HG02938 (cell line): ENCODE data around the gene FIS1.
"Not testable (repeated sequence)": the region's sequence is repeated elsewhere in the genome, so short reads cannot be mapped to it uniquely, and the experiment has no call there.

Experiments used
- ATAC-seq: cut with Tn5 transposase; IDR thresholded peaks from one replicate; pipeline ENCODE4 v1.9.1; 2021; ENCODE audit warnings: mild to moderate bottlenecking, moderate library complexity; ENCODE audit not compliant: unreplicated experiment

FIS1 gene

GRCh38 chr7:101258243-101258731, 13.4 kb upstream of the FIS1 start:
- no peak for ATAC-seq

GRCh38 chr7:101255796-101256195, 10.9 kb upstream of the FIS1 start:
- no peak for ATAC-seq

- not testable (repeated sequence) for ATAC-seq
Observed at GRCh38 chr7:101253199-101253598, 8.3 kb upstream of the FIS1 start.

- peak; percentile 96 for ATAC-seq
Observed at GRCh38 chr7:101251871-101252659, 7.2 kb upstream of the FIS1 start.

- ATAC-seq, result no peak
Observed at GRCh38 chr7:101250324-101250723, 5.4 kb upstream of the FIS1 start.

GRCh38 chr7:101248276-101248675, 3.4 kb upstream of the FIS1 start:
- ATAC-seq, result no peak

- peak; percentile 1 for ATAC-seq
Observed at GRCh38 chr7:101245147-101245668, 327 bp upstream of the FIS1 start.

- no peak for ATAC-seq
Observed at GRCh38 chr7:101243646-101244374, 1.1 kb downstream of the FIS1 start.

- ATAC-seq, result no peak
Observed at GRCh38 chr7:101241443-101242349, 3.2 kb downstream of the FIS1 start.

- ATAC-seq, result no peak
Observed at GRCh38 chr7:101241015-101241363, 3.9 kb downstream of the FIS1 start.

GRCh38 chr7:101240226-101241014, 4.5 kb downstream of the FIS1 start:
- no peak for ATAC-seq

GRCh38 chr7:101239951-101240220, 5.0 kb downstream of the FIS1 start:
- ATAC-seq, result no peak

- no peak for ATAC-seq
Observed at GRCh38 chr7:101239191-101239950, 5.5 kb downstream of the FIS1 start.

GRCh38 chr7:101238226-101239182, 6.4 kb downstream of the FIS1 start:
- ATAC-seq, result no peak

- no peak for ATAC-seq
Observed at GRCh38 chr7:101237206-101238067, 7.4 kb downstream of the FIS1 start, which contains the start of gene CLDN15. Gene CLDN15, minus strand, starts transcription at chr7:101237802. Its CDS starts 221 bp downstream, at chr7:101237581.

GRCh38 chr7:101236292-101236835, 8.5 kb downstream of the FIS1 start:
- ATAC-seq, result no peak

GRCh38 chr7:101235522-101235921, 9.4 kb downstream of the FIS1 start:
- ATAC-seq, result no peak
